ENCODE results near the gene NUP62.

DNA sequence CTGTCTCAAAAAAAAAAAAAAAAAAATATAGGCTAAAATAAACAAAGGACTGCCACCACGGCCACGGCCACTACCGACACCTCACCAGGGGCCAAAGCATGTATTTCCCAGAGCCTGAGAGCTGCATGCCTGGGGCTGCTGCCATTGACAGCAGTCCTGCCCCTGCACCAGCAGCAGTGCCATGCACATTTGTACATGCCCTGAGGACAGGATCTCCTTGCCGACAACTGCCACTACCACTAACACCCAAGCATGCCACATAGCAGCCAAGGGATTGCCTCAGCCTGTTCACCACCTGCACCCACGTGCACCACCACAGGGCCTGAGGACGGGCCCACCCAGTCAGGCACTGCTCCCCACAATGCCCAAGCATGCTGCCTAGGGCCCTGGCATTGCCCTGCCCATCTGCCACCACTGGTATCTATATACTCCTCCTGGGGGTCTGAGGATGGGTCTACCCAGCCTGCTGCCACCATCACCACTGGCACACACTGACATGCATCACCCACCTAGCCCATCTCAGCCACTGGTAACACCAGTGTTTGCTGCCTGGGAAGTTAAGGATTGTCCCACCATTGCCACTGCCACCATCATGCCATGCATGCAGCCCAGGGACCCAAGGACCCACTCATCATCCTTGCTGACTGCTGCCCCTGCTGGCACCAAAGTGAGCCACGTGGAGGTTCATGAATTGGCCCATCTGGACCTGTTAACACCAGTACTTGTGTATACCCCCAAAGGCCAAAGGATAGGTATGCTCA, 10.6 kb upstream of the NUP62 start:
- TF ChIP-seq, protein P1, sequence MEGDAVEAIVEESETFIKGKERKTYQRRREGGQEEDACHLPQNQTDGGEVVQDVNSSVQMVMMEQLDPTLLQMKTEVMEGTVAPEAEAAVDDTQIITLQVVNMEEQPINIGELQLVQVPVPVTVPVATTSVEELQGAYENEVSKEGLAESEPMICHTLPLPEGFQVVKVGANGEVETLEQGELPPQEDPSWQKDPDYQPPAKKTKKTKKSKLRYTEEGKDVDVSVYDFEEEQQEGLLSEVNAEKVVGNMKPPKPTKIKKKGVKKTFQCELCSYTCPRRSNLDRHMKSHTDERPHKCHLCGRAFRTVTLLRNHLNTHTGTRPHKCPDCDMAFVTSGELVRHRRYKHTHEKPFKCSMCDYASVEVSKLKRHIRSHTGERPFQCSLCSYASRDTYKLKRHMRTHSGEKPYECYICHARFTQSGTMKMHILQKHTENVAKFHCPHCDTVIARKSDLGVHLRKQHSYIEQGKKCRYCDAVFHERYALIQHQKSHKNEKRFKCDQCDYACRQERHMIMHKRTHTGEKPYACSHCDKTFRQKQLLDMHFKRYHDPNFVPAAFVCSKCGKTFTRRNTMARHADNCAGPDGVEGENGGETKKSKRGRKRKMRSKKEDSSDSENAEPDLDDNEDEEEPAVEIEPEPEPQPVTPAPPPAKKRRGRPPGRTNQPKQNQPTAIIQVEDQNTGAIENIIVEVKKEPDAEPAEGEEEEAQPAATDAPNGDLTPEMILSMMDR (IDR thresholded peaks at IDR 0.05; ENCODE audit: low read depth, low read length, missing input control): no peak
- no peak for TF ChIP-seq REST (IDR thresholded peaks at IDR 0.05)
- TF ChIP-seq RXRA (IDR thresholded peaks at IDR 0.05): no peak
- TF ChIP-seq RAD21 (IDR thresholded peaks at IDR 0.05): no peak
- no peak for TF ChIP-seq MAX (IDR thresholded peaks at IDR 0.05)
- TF ChIP-seq TAF1 (conservative IDR thresholded peaks at IDR 0.05): no peak
- TF ChIP-seq EGR1 (IDR thresholded peaks at IDR 0.05; ENCODE audit: low read depth in 2 of 2): no peak
- TF ChIP-seq JUND (IDR thresholded peaks at IDR 0.05): no peak
